Measurements from ENCODE around the gene RGS7BP. TPM values are rescaled to one million over a fixed set of nuclear protein-coding genes. Genes with fewer than 3 reads are reported as not detected.
"Not testable (repeated sequence)": the region's sequence is repeated elsewhere in the genome, so short reads cannot be mapped to it uniquely, and the experiment has no call there.

The RGS7BP gene
- polyA plus RNA-seq, 6 donors from 2014 or later, result not detected

DNA sequence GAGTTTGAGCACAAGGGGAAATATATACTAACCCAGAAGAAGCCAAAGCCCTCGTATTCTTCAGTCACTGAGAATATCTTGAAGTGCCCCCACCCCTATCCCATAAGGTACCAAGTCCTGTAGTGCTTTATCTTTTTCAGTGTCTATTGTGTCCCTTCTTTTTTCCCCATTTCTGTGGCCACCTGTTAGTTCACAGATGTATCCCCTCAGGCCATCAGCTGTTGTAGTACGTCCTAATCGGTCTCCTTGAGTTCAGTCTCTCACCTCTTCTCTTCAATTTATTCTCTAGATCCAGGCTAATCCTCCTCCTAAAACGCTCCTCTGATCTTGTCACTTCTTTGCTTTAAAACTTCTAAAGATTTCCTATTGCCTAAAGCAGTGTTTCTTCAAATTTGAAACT is 10.4 kb downstream of the RGS7BP start:
- H3K27me3 Mint-ChIP-seq, result peaks cover 0 to 9% (median 0%) of the 10 kb centered on the region in 3 donors
- no peaks in the 10 kb centered on the region for H3K36me3 Mint-ChIP-seq
- no peak overlapping the region for H3K4me3 Mint-ChIP-seq
- H3K27ac Mint-ChIP-seq, result no peak overlapping the region
- ATAC-seq (ENCODE audit: low read depth in 2 of 2), result no peak
- no peak for DNase-seq
- no peaks in the 10 kb centered on the region for H3K4me1 Mint-ChIP-seq
- peaks cover 0 to 4% (median 1%) of the 10 kb centered on the region in 7 donors for H3K9me3 Mint-ChIP-seq

DNA sequence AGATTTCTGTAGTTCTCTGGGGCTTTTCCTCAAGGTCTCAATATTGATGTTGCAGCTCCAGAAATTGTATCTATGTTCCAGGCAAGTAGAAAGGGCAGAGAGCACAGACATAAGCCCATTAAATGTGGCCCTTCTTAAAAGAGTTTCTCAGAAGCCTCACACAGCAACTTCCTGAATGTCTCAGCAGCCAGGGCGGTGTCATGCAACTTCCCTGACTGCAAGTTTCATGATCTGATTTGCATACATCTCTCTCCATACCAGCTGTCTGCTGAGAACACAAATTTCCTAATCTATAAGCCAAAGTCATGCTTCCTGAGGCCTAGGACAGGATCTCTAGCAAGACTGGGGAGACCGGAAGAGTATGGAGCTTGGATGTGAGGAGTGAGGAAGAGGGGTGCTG is 13.0 kb downstream of the RGS7BP start:
- H3K36me3 Mint-ChIP-seq, result no peaks in the 10 kb centered on the region
- H3K9me3 Mint-ChIP-seq, result peaks cover 0 to 3% (median 0%) of the 10 kb centered on the region in 7 donors
- H3K27ac Mint-ChIP-seq, result no peak overlapping the region
- no peaks in the 10 kb centered on the region for H3K27me3 Mint-ChIP-seq
- ATAC-seq (ENCODE audit: low read depth in 2 of 2), result no peak
- H3K4me1 Mint-ChIP-seq, result no peaks in the 10 kb centered on the region
- no peak overlapping the region for H3K4me3 Mint-ChIP-seq
- no peak for DNase-seq

DNA sequence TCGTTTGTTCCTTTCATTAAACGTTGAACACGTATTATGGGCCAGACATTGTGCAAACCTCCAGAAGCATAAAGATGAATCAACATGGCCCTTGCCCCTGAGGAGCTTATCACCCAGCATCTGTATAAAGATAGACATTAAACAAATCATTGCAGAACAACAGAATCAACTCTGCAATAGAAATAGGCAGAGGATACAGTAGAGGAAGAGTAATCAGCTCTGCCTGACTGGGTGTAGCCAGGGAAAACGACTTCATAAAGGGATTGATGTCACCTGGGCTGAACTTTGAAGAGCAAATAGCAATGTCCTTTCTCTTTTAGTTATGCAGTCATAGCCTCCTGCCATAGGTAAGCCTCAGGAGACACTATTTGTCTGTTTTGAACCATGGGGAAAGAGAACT is 13.4 kb downstream of the RGS7BP start:
- H3K27ac Mint-ChIP-seq, result no peak overlapping the region
- DNase-seq (no peak), ATAC-seq (ENCODE audit: low read depth in 2 of 2) (no peak)
- H3K9me3 Mint-ChIP-seq, result peaks cover 0 to 3% (median 0%) of the 10 kb centered on the region in 7 donors
- no peaks in the 10 kb centered on the region for H3K4me1 Mint-ChIP-seq
- no peaks in the 10 kb centered on the region for H3K36me3 Mint-ChIP-seq
- no peak overlapping the region for H3K4me3 Mint-ChIP-seq
- no peaks in the 10 kb centered on the region for H3K27me3 Mint-ChIP-seq

DNA sequence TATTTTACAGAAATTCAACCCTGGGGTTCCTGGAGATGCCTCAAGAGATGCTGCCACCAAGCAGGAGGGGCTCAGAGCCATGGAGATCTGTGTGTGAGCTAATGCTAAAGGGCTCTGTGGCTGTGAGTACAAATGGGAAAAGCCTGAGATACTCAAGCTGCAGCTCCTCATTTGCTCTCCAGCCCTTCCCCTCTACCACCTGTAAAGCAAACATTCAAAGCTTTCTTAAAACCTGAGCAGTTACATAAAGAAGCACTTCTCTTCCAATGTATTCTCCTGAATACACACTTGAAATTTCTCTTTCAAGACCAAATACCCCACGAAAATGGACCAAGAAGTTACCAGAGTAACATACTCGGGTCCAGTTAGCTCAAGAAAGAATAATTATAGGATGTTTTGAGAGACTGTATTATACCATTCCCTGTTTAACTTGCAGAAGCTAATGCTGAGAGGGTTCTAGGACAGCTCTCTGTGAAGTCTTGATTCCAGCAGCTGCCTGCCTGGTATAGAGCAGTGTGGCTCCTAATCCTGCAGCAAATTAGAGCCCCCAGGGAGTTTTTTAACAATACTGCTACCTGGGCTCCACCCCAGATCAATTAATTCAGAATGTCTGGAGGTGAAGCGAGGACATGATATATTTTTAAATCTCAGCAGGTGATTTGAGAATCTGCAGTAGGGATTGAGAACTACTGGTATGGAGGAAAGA is 21.1 kb downstream of the RGS7BP start:
- Mint-ChIP-seq H3K27ac (no peak overlapping the region), H3K4me3 (no peak overlapping the region), H3K9me3 (peaks cover 0 to 6% (median 0%) of the 10 kb centered on the region in 7 donors), H3K36me3 (no peaks in the 10 kb centered on the region), H3K27me3 (no peaks in the 10 kb centered on the region), H3K4me1 (no peaks in the 10 kb centered on the region)
- DNase-seq (no peak), ATAC-seq (ENCODE audit: low read depth in 2 of 2) (no peak)

DNA sequence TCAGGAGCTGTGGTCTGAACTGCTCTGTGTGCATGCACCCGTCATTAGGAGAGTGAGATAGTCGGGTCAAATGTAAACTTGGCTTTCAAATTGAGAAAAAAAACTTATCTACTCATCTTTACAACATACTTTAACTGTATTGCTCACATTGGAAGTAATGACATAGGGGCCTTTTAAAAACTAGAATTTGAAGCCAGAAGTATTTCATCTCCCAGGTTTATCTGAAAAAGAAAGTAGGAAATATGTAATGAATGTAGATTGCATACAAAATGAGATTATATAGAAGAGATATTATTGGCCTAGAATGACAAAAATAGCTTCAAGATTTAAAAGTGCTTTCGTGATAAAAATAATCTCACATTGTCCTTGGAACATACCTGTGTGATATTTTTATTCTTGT is 24.3 kb downstream of the RGS7BP start:
- Mint-ChIP-seq H3K4me3 (no peak overlapping the region), H3K9me3 (peaks cover 0 to 6% (median 1%) of the 10 kb centered on the region in 7 donors), H3K27ac (no peak overlapping the region), H3K4me1 (no peaks in the 10 kb centered on the region), H3K36me3 (no peaks in the 10 kb centered on the region), H3K27me3 (no peaks in the 10 kb centered on the region)
- DNase-seq, result no peak
- no peak for ATAC-seq (ENCODE audit: low read depth in 2 of 2)

DNA sequence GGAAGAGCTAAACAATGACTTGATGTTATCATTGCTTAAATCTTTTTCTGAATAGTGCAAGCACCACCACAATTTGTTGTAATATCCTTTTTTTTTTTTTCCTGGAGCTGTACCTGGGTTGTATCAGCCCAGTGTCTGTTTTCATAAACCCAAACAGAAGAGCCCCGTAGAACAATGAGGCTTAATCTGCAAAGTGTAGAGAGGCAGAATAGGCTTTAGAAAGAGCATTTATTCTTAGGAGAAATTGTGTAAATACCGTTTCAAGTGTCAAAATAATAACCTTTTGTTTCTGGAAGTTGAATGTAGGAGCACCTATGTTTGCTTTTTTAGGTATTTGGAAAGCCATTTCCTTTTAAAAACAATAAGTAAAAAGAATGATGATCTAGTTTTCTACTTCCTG is 26.4 kb downstream of the RGS7BP start:
- Mint-ChIP-seq H3K4me1 (no peaks in the 10 kb centered on the region), H3K4me3 (no peak overlapping the region), H3K9me3 (peaks cover 0 to 3% (median 0%) of the 10 kb centered on the region in 7 donors), H3K36me3 (no peaks in the 10 kb centered on the region), H3K27ac (no peak overlapping the region), H3K27me3 (no peaks in the 10 kb centered on the region)
- ATAC-seq (ENCODE audit: low read depth in 2 of 2), result no peak
- no peak for DNase-seq

DNA sequence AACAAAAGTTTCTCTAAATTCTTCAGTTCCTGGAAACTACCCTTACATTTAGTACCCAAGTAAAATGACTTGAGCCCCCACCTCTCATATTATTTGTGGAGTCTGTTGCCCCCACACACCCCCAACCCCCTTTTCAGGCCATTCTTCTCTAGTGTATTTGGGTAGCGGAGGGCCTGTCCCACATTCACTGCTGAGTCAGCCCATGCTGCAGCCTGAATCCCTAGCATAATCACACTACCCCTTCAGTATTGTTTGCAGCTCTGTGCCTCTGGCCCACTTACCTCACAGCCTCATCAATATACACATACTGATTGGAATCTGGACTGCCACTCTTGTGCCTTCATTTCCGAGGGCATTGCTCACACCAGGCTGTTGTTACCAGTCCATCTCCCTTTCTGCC is 26.8 kb downstream of the RGS7BP start:
- H3K27ac Mint-ChIP-seq, result no peak overlapping the region
- no peak overlapping the region for H3K4me3 Mint-ChIP-seq
- no peaks in the 10 kb centered on the region for H3K36me3 Mint-ChIP-seq
- DNase-seq (no peak), ATAC-seq (ENCODE audit: low read depth in 2 of 2) (no peak)
- H3K27me3 Mint-ChIP-seq, result no peaks in the 10 kb centered on the region
- peaks cover 0 to 2% (median 0%) of the 10 kb centered on the region in 7 donors for H3K9me3 Mint-ChIP-seq
- no peaks in the 10 kb centered on the region for H3K4me1 Mint-ChIP-seq

DNA sequence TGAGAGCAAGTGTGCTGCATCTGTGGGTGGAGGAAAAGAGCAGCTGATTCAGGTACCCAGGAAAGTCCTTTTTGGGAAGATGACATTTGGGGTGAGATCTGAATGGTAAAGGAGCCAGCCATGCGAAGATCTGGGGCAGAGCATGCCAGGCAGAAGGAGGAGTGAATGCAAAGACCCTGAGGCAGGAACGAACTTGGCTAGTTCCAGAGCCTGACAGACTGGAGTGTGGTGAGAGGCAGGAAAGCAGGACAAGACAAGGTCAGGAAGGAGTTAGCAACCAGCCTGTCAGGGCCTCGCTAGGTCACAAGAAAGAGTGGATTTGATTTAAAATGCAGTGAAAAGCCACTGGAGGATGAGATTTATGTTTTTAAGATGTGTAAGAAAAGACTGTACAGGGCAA is 28.2 kb downstream of the RGS7BP start:
- DNase-seq (no peak), ATAC-seq (ENCODE audit: low read depth in 2 of 2) (no peak)
- no peaks in the 10 kb centered on the region for H3K4me1 Mint-ChIP-seq
- H3K27me3 Mint-ChIP-seq, result no peaks in the 10 kb centered on the region
- no peak overlapping the region for H3K27ac Mint-ChIP-seq
- H3K4me3 Mint-ChIP-seq, result no peak overlapping the region
- peaks cover 0 to 2% (median 0%) of the 10 kb centered on the region in 7 donors for H3K9me3 Mint-ChIP-seq
- no peaks in the 10 kb centered on the region for H3K36me3 Mint-ChIP-seq

DNA sequence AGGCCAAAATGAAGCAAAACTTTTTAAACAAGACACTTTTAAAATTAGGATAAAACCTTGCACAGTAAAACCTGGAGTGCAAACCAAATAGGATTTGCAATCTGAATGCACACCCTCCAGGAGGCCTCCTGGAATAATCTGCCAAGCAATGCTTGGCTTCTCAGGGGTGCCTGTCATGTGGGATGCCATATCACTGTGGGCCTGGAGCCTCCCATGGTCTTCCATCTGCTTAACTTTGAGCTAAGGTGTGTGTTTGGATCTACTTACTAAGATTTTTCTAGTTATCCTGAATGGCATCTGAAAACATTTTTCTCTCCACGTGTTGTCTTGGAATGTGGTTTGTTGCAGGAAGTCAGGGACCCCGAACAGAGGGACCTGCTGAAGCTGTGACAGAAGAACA is 52.1 kb downstream of the RGS7BP start:
- Mint-ChIP-seq H3K36me3 (no peaks in the 10 kb centered on the region), H3K27ac (no peak overlapping the region), H3K27me3 (no peaks in the 10 kb centered on the region), H3K4me3 (no peak overlapping the region), H3K9me3 (peaks cover 8 to 23% (median 12%) of the 10 kb centered on the region in 7 donors), H3K4me1 (no peaks in the 10 kb centered on the region)
- ATAC-seq (ENCODE audit: low read depth in 2 of 2) (no peak), DNase-seq (no peak)

DNA sequence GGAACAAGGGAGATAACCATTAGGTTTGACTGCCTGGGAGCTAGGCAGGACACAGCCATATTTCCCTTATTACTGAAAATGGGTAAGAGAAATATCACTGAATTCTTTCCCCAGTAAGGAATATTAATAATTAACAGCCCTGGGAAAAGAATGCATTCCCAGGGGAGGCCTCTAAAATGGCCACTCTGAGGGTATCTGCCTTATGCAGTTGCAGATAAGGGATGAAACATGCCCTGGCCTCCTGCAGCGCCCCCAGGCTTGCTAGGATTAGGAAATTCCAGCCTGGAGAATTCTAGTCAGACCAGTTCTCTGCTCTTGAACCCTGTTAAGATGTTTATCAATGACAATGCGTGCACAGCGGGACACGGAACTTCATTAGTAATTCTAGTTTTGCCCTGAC is 52.8 kb downstream of the RGS7BP start:
- H3K27me3 Mint-ChIP-seq; H3K4me3 Mint-ChIP-seq; H3K36me3 Mint-ChIP-seq; ATAC-seq (ENCODE audit: low read depth in 2 of 2); H3K27ac Mint-ChIP-seq; H3K4me1 Mint-ChIP-seq; DNase-seq: not testable (repeated sequence)
- H3K9me3 Mint-ChIP-seq, result peaks cover 8 to 23% (median 12%) of the 10 kb centered on the region in 7 donors

GRCh38 chr5:64566310-64566916 is 60.6 kb downstream of the RGS7BP start:
- DNase-seq, result no peak
- no peak overlapping the region for H3K4me3 Mint-ChIP-seq
- H3K27ac Mint-ChIP-seq, result no peak overlapping the region
- no peaks in the 10 kb centered on the region for H3K36me3 Mint-ChIP-seq
- H3K27me3 Mint-ChIP-seq, result no peaks in the 10 kb centered on the region
- H3K9me3 Mint-ChIP-seq, result peaks cover 0 to 3% (median 0%) of the 10 kb centered on the region in 7 donors
- no peak for ATAC-seq (ENCODE audit: low read depth in 2 of 2)
- H3K4me1 Mint-ChIP-seq, result no peaks in the 10 kb centered on the region

GRCh38 chr5:64569858-64570257 is 64.0 kb downstream of the RGS7BP start:
- no peaks in the 10 kb centered on the region for H3K36me3 Mint-ChIP-seq
- DNase-seq (no peak), ATAC-seq (ENCODE audit: low read depth in 2 of 2) (no peak)
- H3K4me3 Mint-ChIP-seq, result no peak overlapping the region
- H3K27me3 Mint-ChIP-seq, result peaks cover 0 to 6% (median 0%) of the 10 kb centered on the region in 3 donors
- no peaks in the 10 kb centered on the region for H3K4me1 Mint-ChIP-seq
- no peaks in the 10 kb centered on the region for H3K9me3 Mint-ChIP-seq
- no peak overlapping the region for H3K27ac Mint-ChIP-seq

GRCh38 chr5:64570395-64570996 is 64.7 kb downstream of the RGS7BP start:
- no peak for ATAC-seq (ENCODE audit: low read depth in 2 of 2)

DNA sequence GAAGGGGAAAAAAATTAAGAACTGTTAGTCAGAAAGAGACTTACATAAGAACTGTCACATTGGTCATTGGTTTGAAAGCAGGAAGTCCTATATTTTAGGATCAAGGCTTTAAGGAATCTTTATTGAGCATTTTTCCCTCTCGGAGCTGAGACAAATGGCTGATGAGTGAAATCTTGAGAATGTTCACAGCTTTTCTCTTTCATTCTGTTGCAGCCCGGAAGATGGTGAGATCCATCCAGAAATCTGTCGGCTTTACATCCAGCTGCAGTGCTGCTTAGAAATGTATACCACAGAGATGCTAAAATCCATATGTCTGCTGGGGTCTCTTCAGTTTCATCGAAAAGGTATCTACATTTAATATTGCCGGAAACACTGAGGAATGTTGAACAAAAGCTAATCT is 69.7 kb downstream of the RGS7BP start:
- H3K27me3 Mint-ChIP-seq, result peaks cover 17 to 28% (median 25%) of the 10 kb centered on the region in 3 donors
- no peaks in the 10 kb centered on the region for H3K36me3 Mint-ChIP-seq
- no peak for ATAC-seq (ENCODE audit: low read depth in 2 of 2)
- DNase-seq, result no peak
- H3K27ac Mint-ChIP-seq, result no peak overlapping the region
- no peaks in the 10 kb centered on the region for H3K4me1 Mint-ChIP-seq
- H3K4me3 Mint-ChIP-seq, result no peak overlapping the region
- no peaks in the 10 kb centered on the region for H3K9me3 Mint-ChIP-seq

More at GRCh38 chr5:64570395-64570996, 64.7 kb downstream of the RGS7BP start:
- DNase-seq, result no peak
- Mint-ChIP-seq H3K36me3 (no peaks in the 10 kb centered on the region), H3K27me3 (peaks cover 0 to 6% (median 0%) of the 10 kb centered on the region in 3 donors), H3K4me3 (no peak overlapping the region), H3K27ac (no peak overlapping the region), H3K4me1 (no peaks in the 10 kb centered on the region), H3K9me3 (no peaks in the 10 kb centered on the region)

Data from naive B cell (primary cell).